DMS114 treated with DMSO at 0.1 percent for 48 hours (cell line): ENCODE data around the gene DCLK1.

ENCODE experiments used
- DNase-seq: peaks from one replicate; lab custom pipeline; 2025; ENCODE audit not compliant: unreplicated experiment; lab: John Stamatoyannopoulos, UW

Gene DCLK1

GRCh38 chr13:36054041-36054440, 77.1 kb downstream of the DCLK1 start:
- no peak for DNase-seq

DNA sequence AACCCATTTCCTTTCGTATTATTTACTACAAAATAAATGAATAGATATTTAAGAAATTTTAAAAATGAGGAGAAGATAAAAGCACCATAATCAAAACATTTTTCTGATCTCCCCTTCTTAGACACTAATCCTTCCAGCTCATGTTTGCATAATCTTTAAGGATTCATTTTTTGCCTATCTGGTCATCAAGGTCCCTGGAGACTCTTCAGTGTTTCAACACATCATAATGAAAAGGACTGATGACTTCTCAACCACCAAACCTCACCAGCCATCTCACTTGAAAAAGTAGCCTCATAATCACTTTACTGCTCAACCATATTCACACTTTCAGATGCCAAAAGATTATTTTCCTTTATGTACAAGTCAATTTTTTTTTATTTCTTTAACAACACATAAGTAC, 80.1 kb downstream of the DCLK1 start:
- no peak for DNase-seq

DNA sequence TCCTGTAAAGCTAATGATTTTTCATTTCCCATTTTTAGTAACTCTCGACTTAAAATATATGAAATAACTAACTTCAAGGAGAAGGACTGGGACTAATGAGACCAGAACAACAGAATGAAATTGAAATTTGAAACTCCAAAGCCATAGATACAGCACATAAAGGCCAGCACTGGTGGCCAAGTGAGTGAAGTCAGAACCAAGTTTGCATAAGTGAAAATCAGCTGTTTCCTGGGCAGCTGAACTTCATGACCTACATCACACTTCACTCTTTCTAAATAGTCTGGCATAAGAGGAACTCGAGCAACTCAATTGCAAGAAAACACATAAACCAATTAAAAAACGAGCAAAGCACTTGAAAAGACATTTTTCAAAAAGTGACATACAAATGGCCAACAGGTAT, 84.5 kb downstream of the DCLK1 start:
- DNase-seq, result no peak

DNA sequence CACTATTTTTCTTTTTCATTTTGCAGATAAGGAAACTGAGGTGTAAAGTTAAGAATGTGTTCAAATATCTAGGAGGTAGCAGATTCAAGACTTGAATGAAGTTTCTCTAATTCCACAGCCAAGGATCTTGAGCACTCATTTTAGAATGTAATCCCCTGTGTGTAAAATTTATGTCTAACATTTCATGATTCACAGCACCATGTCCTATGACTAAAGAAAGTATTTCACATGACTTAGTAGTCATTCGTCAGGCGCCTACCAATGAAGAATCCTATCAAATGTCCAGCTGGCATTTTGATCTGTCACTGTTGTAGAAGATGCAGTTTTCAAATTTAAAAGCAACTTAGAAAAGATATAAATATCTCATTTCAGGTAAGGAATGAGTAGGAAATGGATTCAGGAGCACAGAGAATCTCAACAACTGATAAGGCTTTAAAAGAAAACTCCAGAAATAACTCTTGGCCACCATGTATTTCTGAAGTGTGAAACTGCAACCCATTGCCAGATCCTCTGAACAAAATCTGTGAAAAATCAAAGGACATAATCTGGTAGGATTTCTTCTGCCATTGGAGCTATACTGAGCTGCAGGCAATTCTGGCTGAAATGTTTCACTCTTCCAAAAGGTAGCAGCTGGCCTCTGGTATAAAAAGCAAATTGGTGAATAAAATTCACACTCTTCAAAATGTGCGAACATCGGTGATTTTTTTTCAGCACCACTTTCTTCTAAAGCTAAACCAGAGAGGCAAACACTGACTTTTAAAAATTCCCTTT, 92.2 kb downstream of the DCLK1 start:
- DNase-seq, result no peak

DNA sequence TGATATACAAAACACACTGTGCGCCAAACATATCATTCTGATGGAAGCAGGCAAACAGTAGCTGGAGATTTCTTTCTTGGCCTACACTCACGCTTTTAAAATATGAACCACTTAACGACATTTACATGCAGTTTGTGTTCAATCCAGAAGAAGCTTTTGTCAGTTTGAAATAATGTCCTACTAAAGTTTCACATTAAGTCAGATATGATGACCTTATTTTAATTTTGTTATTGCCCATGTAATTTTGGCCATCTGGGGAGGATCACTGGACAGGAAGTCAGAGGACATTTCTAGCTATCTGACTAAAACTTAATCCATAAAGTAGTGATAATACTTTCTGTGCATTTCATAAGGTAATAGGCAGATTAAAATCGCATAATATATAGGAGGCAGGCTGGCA, 98.1 kb downstream of the DCLK1 start:
- DNase-seq, result no peak

GRCh38 chr13:36031490-36031889, 99.7 kb downstream of the DCLK1 start:
- no peak for DNase-seq

GRCh38 chr13:36030670-36031331, 100.4 kb downstream of the DCLK1 start:
- no peak for DNase-seq

GRCh38 chr13:36029166-36029565, 102.0 kb downstream of the DCLK1 start:
- DNase-seq, result no peak

- no peak for DNase-seq
These were observed 102.7 kb downstream of the DCLK1 start for GRCh38 chr13:36028359-36029025.

DNA sequence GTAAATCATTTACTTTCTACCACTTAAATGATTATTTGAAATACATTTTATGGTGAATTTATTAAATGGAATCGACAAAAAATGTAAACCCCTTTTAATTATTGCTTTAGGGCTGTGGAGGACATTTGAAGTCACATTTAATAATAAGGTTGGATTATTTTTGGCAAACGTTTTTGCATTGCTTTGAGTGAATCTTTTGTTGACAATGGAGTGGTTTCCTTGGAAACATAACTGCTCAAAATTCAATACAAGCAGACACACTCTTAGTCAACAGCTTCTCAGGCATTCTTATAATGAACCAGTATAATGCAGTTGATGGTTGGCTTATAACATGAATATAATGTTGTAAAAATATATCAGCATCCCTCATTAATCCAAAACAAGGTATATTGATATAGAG, 104.7 kb downstream of the DCLK1 start:
- DNase-seq, result no peak

GRCh38 chr13:36014763-36015162, 116.4 kb downstream of the DCLK1 start:
- DNase-seq, result no peak

- no peak for DNase-seq
These were observed 124.1 kb downstream of the DCLK1 start for GRCh38 chr13:36006894-36007675.

GRCh38 chr13:36006347-36006746, 124.8 kb downstream of the DCLK1 start:
- DNase-seq, result no peak

GRCh38 chr13:36001561-36001960, 129.6 kb downstream of the DCLK1 start:
- DNase-seq, result no peak

DNA sequence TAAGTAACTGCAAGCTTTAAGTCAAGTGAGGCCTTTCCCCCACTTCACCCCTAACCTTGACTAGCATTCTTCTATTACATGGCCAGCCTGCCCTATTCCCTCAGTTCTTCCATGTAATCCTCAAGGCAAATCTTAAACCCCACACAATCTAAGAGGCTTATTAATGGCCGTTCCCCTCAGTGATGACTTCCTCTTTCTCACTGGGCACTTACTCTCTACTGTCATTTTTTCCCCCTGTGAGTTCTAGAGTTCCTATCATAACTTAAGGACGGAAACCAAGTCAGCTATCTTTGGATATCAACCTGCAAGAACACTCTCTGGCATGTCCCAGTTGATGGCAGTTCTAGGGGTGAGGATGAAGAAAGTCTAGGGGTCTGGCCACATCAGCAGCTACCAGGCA, 131.2 kb downstream of the DCLK1 start:
- DNase-seq, result no peak

- DNase-seq, result no peak
These were observed 134.8 kb downstream of the DCLK1 start for GRCh38 chr13:35996360-35996759.

GRCh38 chr13:35995136-35995535, 136.0 kb downstream of the DCLK1 start:
- DNase-seq, result no peak

- no peak for DNase-seq
These were observed 136.8 kb downstream of the DCLK1 start for GRCh38 chr13:35994131-35994966.

DNA sequence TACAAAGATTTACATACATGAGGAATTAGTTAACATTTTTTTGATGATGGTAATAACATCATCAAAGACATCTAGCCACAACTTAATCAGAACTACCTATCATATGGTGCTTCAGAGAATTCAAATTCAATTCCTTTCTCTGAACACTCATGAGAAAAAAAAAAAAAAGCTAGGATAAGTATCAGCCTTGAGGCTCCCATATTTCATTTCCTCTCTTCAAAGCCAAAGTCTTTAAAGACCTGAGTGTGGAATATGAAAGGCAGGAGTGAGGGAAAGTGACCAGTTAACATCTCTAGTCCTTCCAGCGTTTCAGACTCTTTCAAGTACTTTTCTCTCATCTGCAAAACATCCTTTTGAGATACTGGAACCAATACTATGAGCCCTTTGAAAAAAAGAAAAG, 137.5 kb downstream of the DCLK1 start:
- no peak for DNase-seq

GRCh38 chr13:35992964-35993363, 138.2 kb downstream of the DCLK1 start:
- no peak for DNase-seq

- DNase-seq, result no peak
These were observed 141.0 kb downstream of the DCLK1 start for GRCh38 chr13:35990196-35990595.
